GM18873 (cell line): ENCODE results near the gene C1QTNF1.
"Not testable (repeated sequence)": the region's sequence is repeated elsewhere in the genome, so short reads cannot be mapped to it uniquely, and the experiment has no call there.

Experiments
- ATAC-seq: cut with Tn5 transposase; IDR thresholded peaks from one replicate; pipeline ENCODE4 v1.9.1; 2021; ENCODE audit warnings: mild to moderate bottlenecking, moderate library complexity, moderate number of reproducible peaks; ENCODE audit not compliant: unreplicated experiment, low FRiP score

C1QTNF1 gene

GRCh38 chr17:79005063-79005861 is 18.7 kb upstream of the C1QTNF1 start:
- ATAC-seq = no peak

DNA sequence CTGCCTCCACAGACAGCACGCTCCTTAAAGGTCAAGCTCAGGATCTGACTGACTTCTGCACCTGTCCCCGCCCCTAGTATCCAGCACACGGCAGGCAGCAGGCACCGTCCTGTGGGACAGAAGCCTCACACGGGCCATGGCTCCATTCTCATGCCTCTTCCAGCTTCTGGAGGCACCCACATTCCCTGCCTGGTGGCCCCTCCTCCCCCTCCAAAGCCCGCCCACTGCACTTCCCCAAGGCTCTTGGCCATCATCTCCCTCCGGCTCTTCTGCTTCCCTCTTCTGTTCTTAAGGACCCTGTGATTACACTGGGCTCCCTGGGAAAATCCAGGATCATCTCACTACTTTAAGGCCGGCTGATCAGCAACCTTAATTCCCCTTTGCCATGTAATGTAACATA is 17.9 kb upstream of the C1QTNF1 start:
- no peak for ATAC-seq

- no peak for ATAC-seq
These were observed 17.0 kb upstream of the C1QTNF1 start for GRCh38 chr17:79006794-79007503.

GRCh38 chr17:79007504-79008381 is 16.2 kb upstream of the C1QTNF1 start:
- no peak for ATAC-seq

DNA sequence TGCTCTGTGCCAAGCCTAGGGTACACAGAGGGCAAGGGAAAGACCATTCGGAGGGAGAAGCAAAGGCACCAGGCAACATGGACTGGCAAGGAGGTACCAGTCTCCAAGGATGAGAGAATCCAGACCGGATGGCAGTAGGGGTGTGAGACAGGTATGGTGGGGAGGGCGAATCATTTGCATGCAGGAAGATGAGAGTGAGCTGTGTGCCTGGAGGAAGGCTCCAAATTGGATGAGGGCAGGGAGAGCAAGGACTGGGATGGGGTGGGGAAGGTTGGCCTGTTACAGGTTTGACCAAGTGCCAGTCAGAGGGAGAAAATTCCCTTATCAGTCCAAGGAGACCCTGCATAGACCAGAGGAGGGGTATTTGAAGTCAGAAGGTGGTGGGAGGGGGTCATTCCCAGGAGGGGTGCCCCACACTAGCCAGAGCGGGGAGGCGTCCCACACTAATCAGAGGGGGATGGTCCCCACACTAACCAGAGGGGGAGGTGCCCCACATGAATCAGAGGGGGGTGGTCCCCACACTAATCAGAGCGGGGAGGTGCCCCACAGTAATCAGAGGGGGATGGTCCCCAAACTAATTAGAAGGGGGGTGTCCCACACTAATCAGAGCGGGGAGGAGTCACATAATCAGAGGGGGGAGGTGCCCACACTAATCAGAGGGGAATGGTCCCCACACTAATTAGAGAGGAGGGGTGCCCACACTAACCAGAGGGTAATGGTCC is 15.1 kb upstream of the C1QTNF1 start:
- no peak for ATAC-seq

DNA sequence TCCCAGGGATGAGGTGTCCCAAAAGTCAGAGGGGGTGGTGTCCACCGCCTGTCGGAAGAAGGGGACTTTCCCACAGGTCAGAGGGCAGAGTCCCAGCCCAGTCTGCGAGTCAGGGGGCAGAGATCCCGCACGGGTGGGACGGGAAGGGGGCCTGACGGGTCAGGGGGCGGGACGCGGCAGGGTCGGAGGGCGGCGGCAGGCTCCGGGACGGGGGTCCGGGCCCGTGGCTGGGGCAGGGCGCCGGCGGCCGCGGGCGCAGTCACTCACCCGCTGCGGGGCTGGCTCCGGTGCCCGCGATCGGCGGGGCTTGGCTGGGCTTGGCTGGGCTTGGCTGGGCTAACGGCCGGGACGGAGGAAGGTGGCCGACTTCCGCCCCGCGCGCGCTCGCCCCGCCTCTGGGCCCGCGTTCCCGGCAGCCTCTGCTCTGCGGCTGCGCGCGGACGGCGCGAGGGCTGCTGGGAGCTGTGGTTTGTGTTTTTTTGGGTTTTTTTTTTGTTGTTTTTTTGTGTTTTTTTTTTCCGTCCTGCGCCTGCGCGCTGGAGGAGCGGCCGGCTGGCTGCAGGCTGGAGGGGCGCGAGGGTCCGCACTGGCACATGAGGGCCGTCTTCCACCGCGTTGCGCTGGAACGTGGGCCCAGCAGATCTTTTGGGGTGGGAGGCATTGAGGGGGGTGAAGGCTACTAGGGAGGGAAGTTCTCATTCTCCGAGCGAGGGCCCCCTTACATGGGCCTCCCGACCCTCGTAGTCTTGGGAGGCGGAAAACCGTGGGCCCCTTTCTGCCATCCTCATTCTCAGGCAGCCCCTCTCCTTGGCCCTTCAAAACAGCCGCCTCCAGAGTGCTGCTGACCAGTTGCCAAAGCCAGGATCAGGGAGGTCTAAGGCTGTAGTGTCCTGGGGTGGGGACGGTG is 14.3 kb upstream of the C1QTNF1 start, which contains the start of gene CANT1:
CANT1 (minus strand) TSS at position 368 of the 907 bp plus-strand sequence. CDS start 12,142 bp downstream, outside the sequence.
- peak; percentile 85 for ATAC-seq

DNA sequence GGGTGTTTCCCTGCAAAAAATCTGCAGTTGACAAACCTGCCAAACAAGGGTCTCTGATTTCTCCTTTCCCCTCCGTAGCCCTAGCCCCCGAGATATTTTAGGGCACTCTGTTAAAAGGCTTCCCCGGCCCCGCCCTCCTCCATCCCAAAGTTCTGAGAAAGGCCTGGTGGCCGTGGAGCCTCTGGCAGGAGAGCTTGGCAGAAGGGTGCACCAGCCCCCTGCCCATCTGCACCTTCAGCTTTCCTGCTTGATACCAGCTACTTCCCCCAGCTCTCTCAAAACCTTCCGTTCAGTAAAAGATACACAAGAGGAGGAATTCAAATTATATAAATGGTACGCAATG is 13.7 kb upstream of the C1QTNF1 start:
- ATAC-seq = no peak

GRCh38 chr17:79011451-79012147 is 12.4 kb upstream of the C1QTNF1 start:
- ATAC-seq = no peak

- ATAC-seq = no peak
These were observed 11.3 kb upstream of the C1QTNF1 start for GRCh38 chr17:79012563-79013134.

DNA sequence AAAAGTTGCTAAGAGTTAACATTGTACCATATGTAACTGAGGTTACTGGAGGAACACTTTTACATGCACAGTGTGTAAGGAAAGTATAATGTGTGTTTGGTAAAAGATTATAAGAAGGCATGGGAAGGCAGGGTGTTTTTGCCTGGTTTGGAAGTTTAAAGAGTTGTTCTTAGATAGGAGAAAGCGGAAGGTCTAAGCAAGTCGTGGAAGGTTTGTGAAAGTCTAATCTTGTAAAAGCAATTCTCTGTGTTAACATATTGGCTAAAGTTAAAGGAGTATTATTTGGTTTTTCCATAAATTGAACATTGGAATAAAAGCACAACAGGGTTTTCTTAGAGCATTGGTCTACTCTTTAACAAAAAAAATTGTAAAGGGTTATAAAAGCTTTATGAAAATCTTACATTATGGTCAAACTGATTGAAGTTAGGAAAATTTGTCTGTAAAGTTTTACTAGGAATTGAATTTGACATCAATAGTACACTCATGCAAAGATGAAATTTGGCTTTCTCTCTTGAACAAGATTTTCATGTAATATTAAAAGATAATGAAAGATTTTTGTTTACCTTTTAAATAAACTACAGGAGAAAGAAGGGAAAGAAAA is 9.7 kb upstream of the C1QTNF1 start:
- ATAC-seq = no peak

DNA sequence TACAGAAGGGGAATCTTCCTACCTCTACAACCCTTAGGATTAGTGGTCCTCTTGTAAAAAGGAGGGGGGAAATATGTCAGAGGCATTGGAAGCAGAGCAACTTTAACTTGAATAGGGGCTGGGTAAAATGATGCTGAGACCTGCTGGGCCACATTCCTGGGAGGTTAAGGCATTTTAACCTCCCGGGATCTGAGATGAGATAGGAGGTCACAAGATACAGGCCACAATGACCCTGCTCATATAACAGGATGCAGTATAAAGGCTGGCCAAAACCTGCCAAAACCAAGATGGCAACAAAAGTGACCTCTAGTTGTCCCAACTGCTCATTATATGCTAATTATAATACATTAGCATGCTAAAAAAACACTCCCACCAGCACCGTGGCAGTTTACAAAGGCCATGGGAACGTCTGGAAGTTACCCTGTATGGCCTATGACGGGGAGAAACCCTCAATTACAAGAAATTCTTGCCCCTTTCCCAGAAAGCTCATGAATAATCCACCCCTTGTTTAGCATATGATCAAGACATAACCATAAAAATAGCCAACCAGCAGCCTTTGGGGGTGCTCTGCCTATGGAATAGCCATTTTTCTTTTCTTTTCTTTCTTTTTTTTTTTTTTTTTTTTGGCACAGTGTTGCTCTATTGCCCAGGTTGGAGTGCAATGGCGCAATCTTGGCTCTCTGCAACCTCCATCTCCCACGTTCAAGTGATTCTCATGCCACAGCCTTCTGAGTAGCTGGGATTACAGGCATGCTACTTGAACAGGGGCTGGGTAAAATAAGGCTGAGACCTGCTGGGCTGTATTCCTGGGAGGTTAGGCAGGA is 6.2 kb upstream of the C1QTNF1 start:
- ATAC-seq = no peak

- ATAC-seq = no peak
These were observed 5.6 kb upstream of the C1QTNF1 start for GRCh38 chr17:79018370-79018695.

- no peak for ATAC-seq
These were observed 4.7 kb upstream of the C1QTNF1 start for GRCh38 chr17:79019261-79019631.

GRCh38 chr17:79019632-79020584 is 4.1 kb upstream of the C1QTNF1 start:
- no peak for ATAC-seq

- no peak for ATAC-seq
These were observed 3.2 kb upstream of the C1QTNF1 start for GRCh38 chr17:79020631-79021301.

DNA sequence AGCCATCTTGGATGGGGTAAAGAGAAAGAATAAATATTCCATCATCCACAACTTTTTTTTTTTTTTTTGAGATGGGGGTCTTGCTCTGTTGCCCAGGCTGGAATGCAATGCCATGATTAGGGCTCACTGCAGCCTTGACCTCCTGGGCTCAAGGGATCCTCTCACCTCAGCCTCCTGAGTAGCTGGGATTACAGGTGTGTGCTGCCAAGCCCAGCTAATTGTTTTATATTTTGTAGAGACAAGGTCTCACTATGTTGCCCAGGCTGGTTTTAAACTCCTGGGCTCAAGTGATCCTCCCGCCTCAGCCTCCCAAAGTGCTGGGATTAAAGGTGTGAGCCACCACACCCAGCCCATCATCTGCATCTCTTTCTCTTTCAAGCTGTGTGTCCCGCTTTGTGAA is 2.0 kb upstream of the C1QTNF1 start:
- ATAC-seq = not testable (repeated sequence)
